HG03342 (cell line): ENCODE results near the gene THBS3.
"Not testable (repeated sequence)": the region's sequence is repeated elsewhere in the genome, so short reads cannot be mapped to it uniquely, and the experiment has no call there.

Experiments used
- ATAC-seq: cut with Tn5 transposase; IDR thresholded peaks from one replicate; pipeline ENCODE4 v1.9.1; 2021; ENCODE audit warnings: mild to moderate bottlenecking, moderate library complexity; ENCODE audit not compliant: unreplicated experiment

Gene THBS3

GRCh38 chr1:155191904-155192303 is 15.8 kb downstream of the THBS3 start:
- ATAC-seq: no peak

GRCh38 chr1:155189926-155190325 is 17.8 kb downstream of the THBS3 start:
- not testable (repeated sequence) for ATAC-seq

- no peak for ATAC-seq
Measured at GRCh38 chr1:155188268-155188667, 19.4 kb downstream of the THBS3 start.

GRCh38 chr1:155187456-155187891 is 20.2 kb downstream of the THBS3 start:
- no peak for ATAC-seq

GRCh38 chr1:155186794-155187455 is 20.8 kb downstream of the THBS3 start:
- no peak for ATAC-seq

GRCh38 chr1:155186067-155186793 is 21.5 kb downstream of the THBS3 start:
- no peak for ATAC-seq

GRCh38 chr1:155185783-155186066 is 22.0 kb downstream of the THBS3 start:
- ATAC-seq: no peak

GRCh38 chr1:155184835-155185782 is 22.6 kb downstream of the THBS3 start:
- ATAC-seq: peak; percentile 81

- ATAC-seq: no peak
Measured at GRCh38 chr1:155184351-155184811, 23.3 kb downstream of the THBS3 start.

- no peak for ATAC-seq
Measured at GRCh38 chr1:155183775-155184221, 23.9 kb downstream of the THBS3 start.

- no peak for ATAC-seq
Measured at GRCh38 chr1:155182052-155182550, 25.6 kb downstream of the THBS3 start.

GRCh38 chr1:155181371-155182051 is 26.2 kb downstream of the THBS3 start:
- ATAC-seq: no peak

- no peak for ATAC-seq
Measured at GRCh38 chr1:155179112-155180031, 28.3 kb downstream of the THBS3 start.

- no peak for ATAC-seq
Measured at GRCh38 chr1:155178441-155179111, 29.1 kb downstream of the THBS3 start.

- ATAC-seq: no peak
Measured at GRCh38 chr1:155177918-155178281, 29.8 kb downstream of the THBS3 start.

- ATAC-seq: no peak
Measured at GRCh38 chr1:155177192-155177917, 30.3 kb downstream of the THBS3 start.

GRCh38 chr1:155176544-155177071 is 31.1 kb downstream of the THBS3 start:
- no peak for ATAC-seq

GRCh38 chr1:155175927-155176371 is 31.7 kb downstream of the THBS3 start:
- no peak for ATAC-seq
